SK-N-SH (cell line): ENCODE results near the gene AGXT. TPM values are rescaled to one million over a fixed set of nuclear protein-coding genes. Genes with fewer than 3 reads are reported as not detected.

Experiments used
- CTCF ChIA-PET: fragments of 300-600, 350-600 bp; formaldehyde crosslinking; extraction: SDS; loops from one replicate; lab custom pipeline; 2021; lab: Yijun Ruan, JAX
- POLR2A ChIA-PET: fragments of 350-600 bp; sonication (Branson Sonifier 250); formaldehyde crosslinking; extraction: SDS; loops from one replicate; lab custom pipeline; 2020; ENCODE audit warnings: antibody characterized with exemption, inconsistent platforms; lab: Yijun Ruan, JAX
- DNase-seq: peaks from one replicate; pipeline ENCODE4 v3.0.0; 2012
- H2AFZ ChIP-seq: fragments of 200-600 bp; sonication (generic); 2 replicates; pipeline ENCODE4 v1.8.1; 2016; ENCODE audit warnings: antibody characterized with exemption, mild to moderate bottlenecking, low read depth
- H3F3A ChIP-seq: fragments of 200-600 bp; sonication (generic); replicated peaks from 2 replicates; pipeline ENCODE3; 2016; ENCODE audit warnings: antibody characterized with exemption, mild to moderate bottlenecking; ENCODE audit not compliant: insufficient read depth
- H3K27ac ChIP-seq, 2 experiments: fragments of 200-500 bp in 1 of 2; fragments of 200-600 bp in 1 of 2; sonication (Bioruptor generic) in 1 of 2; sonication (generic), shearing (Covaris generic) in 1 of 2; 2 replicates each; pipeline versions ENCODE4 v1.5.1 to v1.6.1; 2014 to 2016; ENCODE audit warnings: low read depth in 2 of 2, inconsistent platforms in 1 of 2, low read length in 1 of 2, mild to moderate bottlenecking in 1 of 2, mixed read lengths in 1 of 2
- H3K27me3 ChIP-seq: fragments of 200-600 bp; sonication (generic), shearing (Covaris generic); 2 replicates; pipeline ENCODE4 v1.6.1; 2016; ENCODE audit warnings: mixed run types; ENCODE audit not compliant: insufficient read depth
- H3K36me3 ChIP-seq, 2 experiments: fragments of 200-500 bp in 1 of 2; fragments of 200-600 bp in 1 of 2; sonication (Bioruptor generic) in 1 of 2; sonication (generic) in 1 of 2; replicated peaks in 1 of 2; 2 replicates each; pipeline versions ENCODE3 to v1.5.1; 2014 to 2016; ENCODE audit warnings: low read length in 1 of 2, mild to moderate bottlenecking in 1 of 2; ENCODE audit not compliant: insufficient read depth in 2 of 2, control insufficient read depth in 1 of 2
- H3K4me1 ChIP-seq, 2 experiments: fragments of 200-500 bp in 1 of 2; fragments of 200-600 bp in 1 of 2; sonication (Bioruptor generic) in 1 of 2; sonication (generic), shearing (Covaris generic) in 1 of 2; 2 replicates each; pipeline versions ENCODE4 v1.5.1 to v1.6.1; 2014 to 2016; ENCODE audit warnings: low read depth in 1 of 2, low read length in 1 of 2, mixed run types in 1 of 2; ENCODE audit not compliant: insufficient read depth in 2 of 2, control insufficient read depth in 1 of 2
- H3K4me2 ChIP-seq: fragments of 200-600 bp; sonication (generic), shearing (Covaris generic); 2 replicates; pipeline ENCODE4 v1.6.1; 2017; ENCODE audit warnings: mixed run types
- H3K4me3 ChIP-seq, 2 experiments: fragments of 200-500 bp in 1 of 2; fragments of 200-600 bp in 1 of 2; sonication (Bioruptor generic) in 1 of 2; sonication (generic), shearing (Covaris generic) in 1 of 2; 2 replicates each; pipeline versions ENCODE4 v1.5.1 to v1.8.1; 2014 to 2016; ENCODE audit warnings: low read depth in 2 of 2, inconsistent platforms in 1 of 2, low read length in 1 of 2, mild to moderate bottlenecking in 1 of 2, mixed read lengths in 1 of 2, moderate library complexity in 1 of 2
- H3K79me2 ChIP-seq: fragments of 200-600 bp; sonication (generic); 2 replicates; pipeline ENCODE4 v1.8.1; 2017; ENCODE audit warnings: mild to moderate bottlenecking; ENCODE audit not compliant: insufficient read depth
- H3K9ac ChIP-seq: fragments of 200-600 bp; sonication (generic); 2 replicates; pipeline ENCODE4 v1.6.1; 2017; ENCODE audit warnings: mixed run types
- H3K9me2 ChIP-seq: fragments of 200-600 bp; sonication (generic); 2 replicates; pipeline ENCODE4 v1.6.1; 2017; ENCODE audit warnings: mixed run types
- H3K9me3 ChIP-seq: fragments of 200-600 bp; sonication (generic); 2 replicates; pipeline ENCODE4 v1.6.1; 2017; ENCODE audit warnings: mixed run types, mild to moderate bottlenecking, moderate library complexity
- H4K20me1 ChIP-seq: fragments of 200-600 bp; sonication (generic); 2 replicates; pipeline ENCODE4 v1.6.1; 2017; ENCODE audit warnings: mild to moderate bottlenecking, mixed run types; ENCODE audit not compliant: insufficient read depth
- EZH2phosphoT487 ChIP-seq: fragments of 200-600 bp; sonication (generic); IDR thresholded peaks from 2 replicates; pipeline ENCODE4 v1.6.1; 2017; ENCODE audit warnings: low read depth, mixed run types, mild to moderate bottlenecking, antibody characterized with exemption, moderate library complexity, borderline replicate concordance
- FOSL2 ChIP-seq: IDR thresholded peaks from 2 replicates; pipeline ENCODE4 v1.4.0; 2012; ENCODE audit warnings: low read depth, mild to moderate bottlenecking, moderate library complexity, borderline replicate concordance
- FOXM1 ChIP-seq: IDR thresholded peaks from 2 replicates; pipeline ENCODE4 v1.4.0; 2012; ENCODE audit warnings: low read depth, mild to moderate bottlenecking
- GABPA ChIP-seq: IDR thresholded peaks from 2 replicates; pipeline ENCODE4 v1.4.0; 2012; ENCODE audit warnings: low read depth, mild to moderate bottlenecking
- GATA2 ChIP-seq: sonication (generic); formaldehyde crosslinking; IDR thresholded peaks from 2 replicates; pipeline ENCODE4 v1.5.0; 2020; ENCODE audit warnings: mild to moderate bottlenecking, missing genetic modification reagents
- IRF3 ChIP-seq: fragments of 150-350 bp; IDR thresholded peaks from 2 replicates; pipeline ENCODE4 v1.6.1; 2016; ENCODE audit warnings: mild to moderate bottlenecking, low read depth, low read length
- JUND ChIP-seq: IDR thresholded peaks from 2 replicates; pipeline ENCODE4 v1.4.0; 2012
- MEF2A ChIP-seq: IDR thresholded peaks from 2 replicates; pipeline ENCODE4 v1.4.0; 2012; ENCODE audit warnings: low read depth, borderline replicate concordance
- RAD21 ChIP-seq: IDR thresholded peaks from 2 replicates; pipeline ENCODE4 v1.6.1; 2012; ENCODE audit warnings: mild to moderate bottlenecking, low read length
- SIN3A ChIP-seq: IDR thresholded peaks from 2 replicates; pipeline ENCODE4 v1.6.1; 2012; ENCODE audit warnings: low read depth, mild to moderate bottlenecking, low read length, moderate library complexity, borderline replicate concordance
- TEAD4 ChIP-seq: IDR thresholded peaks from 2 replicates; pipeline ENCODE4 v1.4.0; 2012; ENCODE audit warnings: mild to moderate bottlenecking, borderline replicate concordance; ENCODE audit not compliant: insufficient read depth
- YY1 ChIP-seq: IDR thresholded peaks from 2 replicates; pipeline ENCODE4 v1.4.0; 2012; ENCODE audit warnings: low read depth, mild to moderate bottlenecking
- WGBS: methylation state at CpG from one replicate; pipeline ENCODE4 v1.1.6; 2017; ENCODE audit warnings: low lambda C conversion rate; 5-methylcytosine and 5-hydroxymethylcytosine counted together
- polyA plus RNA-seq, 3 experiments: library from polyadenylated mRNA; depleted of rRNA; stranded (reverse); fragments of >200 nt; gene quantifications; 2 replicates each; pipeline ENCODE4 v1.2.3, GENCODE V29; 2012
- TF ChIP-seq, protein P1 (sequence below): IDR thresholded peaks from 2 replicates; pipeline ENCODE4 v1.4.0; 2012; ENCODE audit warnings: low read depth, borderline replicate concordance

Gene AGXT
- polyA plus RNA-seq, 1 of the 3 experiments (the other 2 are of a cell fraction), result not detected

GRCh38 chr2:240894836-240895558 is 26.4 kb downstream of the AGXT start (continued):
- TF ChIP-seq RAD21 (no peak), YY1 (no peak), MEF2A (no peak), EZH2phosphoT487 (no peak), SIN3A (no peak), FOSL2 (no peak), GATA2 (CRISPR knock-in tag) (no peak), TEAD4 (no peak), FOXM1 (no peak), GABPA (no peak)

DNA sequence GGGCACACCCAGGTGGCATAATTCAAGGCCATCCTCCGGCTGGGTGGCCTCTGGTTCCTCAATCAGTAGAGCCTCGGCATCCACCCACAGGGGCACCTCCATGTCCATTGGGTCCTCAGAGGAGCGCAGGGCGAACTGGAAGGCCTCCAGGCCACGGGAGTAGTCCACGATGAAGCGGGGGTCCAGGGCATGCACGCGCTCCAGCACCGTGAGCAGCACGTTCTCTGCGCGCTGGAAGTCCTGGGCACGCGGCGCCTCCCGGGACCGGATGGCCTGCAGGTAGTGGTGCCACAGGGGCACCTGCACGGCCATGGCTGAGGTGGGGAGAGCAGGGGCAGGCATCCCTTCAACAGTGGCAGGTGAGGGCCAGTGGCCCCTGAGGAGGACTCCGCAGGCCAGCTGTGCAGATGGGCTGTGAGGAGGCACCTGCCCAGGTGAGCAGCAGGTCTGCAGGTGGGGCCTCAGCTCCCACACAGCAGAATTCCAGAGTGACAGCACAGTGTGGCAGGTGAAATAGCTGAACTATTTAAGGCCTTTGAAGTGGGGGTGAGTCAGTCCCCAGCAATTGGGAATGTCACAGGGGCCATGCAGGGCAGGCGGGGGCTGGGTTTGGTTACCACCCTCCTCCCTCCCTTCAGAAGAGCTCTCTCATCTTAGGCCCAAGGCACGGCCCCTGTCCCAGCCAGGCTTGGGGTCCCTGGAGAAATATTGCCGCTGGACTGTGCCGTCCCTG is 27.2 kb downstream of the AGXT start, which contains the start of gene MAB21L4:
Gene MAB21L4 (minus strand): TSS at position 501 of the 733 bp plus-strand sequence. CDS start 159 bp downstream, at position 342.
- Histone ChIP-seq H3K9me3 (no peaks in the 10 kb centered on the region), H3F3A (no peaks in the 10 kb centered on the region), H3K9me2 (no peaks in the 10 kb centered on the region), H3K27ac (no peak within 1 kb of the TSS), H3K36me3 (no peaks in the 10 kb centered on the region), H3K9ac (no peak within 1 kb of the TSS), H3K4me2 (no peak within 1 kb of the TSS), H3K4me1 (peaks cover 0 to 23% of the 10 kb centered on the region in 2 experiments; a peak in 1 of 4 replicates), H3K27me3 (no peaks in the 10 kb centered on the region), H2AFZ (no peak within 1 kb of the TSS), H3K4me3 (no peak within 1 kb of the TSS)
- DNase-seq, result no peak
- CTCF ChIA-PET, result interaction anchor here (2.4 kb wide), 1 partner anchor 45 kb away, joined by 5 read pairs; no protein-coding TSS in a partner anchor
- WGBS, result 69% methylated on average over 4 of the region's 24 CpGs
- TF ChIP-seq JUND (no peak), IRF3 (no peak)
- TF ChIP-seq, all 33 proteins: peak for 0
- H3K79me2 ChIP-seq, result no peaks in the 10 kb centered on the region
- POLR2A ChIA-PET, result no interaction called here
- no peaks in the 10 kb centered on the region for H4K20me1 ChIP-seq

DNA sequence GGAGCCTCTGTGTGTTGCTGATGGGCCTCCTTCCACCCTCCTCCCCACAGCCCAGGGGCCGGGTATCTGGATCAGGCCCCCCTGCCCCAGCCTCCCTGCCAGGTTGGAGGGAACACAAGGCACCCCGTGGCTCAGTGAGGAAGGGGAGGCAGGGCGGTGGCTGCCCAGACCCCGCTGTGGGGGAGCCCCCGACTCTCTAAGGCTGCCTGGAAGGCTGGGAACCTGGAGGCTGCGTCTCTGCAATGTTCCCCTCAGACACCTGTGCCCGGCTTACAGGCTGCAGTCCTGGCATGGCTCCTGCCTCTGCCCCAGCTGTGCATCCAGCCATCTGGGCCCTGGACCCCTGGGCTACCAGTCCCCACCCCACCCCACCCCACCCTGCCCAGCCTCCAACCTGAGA is 27.8 kb downstream of the AGXT start:
- no CpG with 5 or more reads among the region's 7 CpGs for WGBS
- Histone ChIP-seq H3K9ac (no peak overlapping the region), H2AFZ (no peak overlapping the region), H3K27me3 (no peaks in the 10 kb centered on the region), H3F3A (no peaks in the 10 kb centered on the region), H3K9me2 (no peaks in the 10 kb centered on the region), H3K4me3 (no peak overlapping the region), H3K27ac (no peak overlapping the region), H3K9me3 (no peaks in the 10 kb centered on the region), H3K36me3 (no peaks in the 10 kb centered on the region), H3K4me1 (peaks cover 0 to 23% of the 10 kb centered on the region in 2 experiments; a peak in 1 of 4 replicates), H3K79me2 (no peaks in the 10 kb centered on the region)
- ChIA-PET CTCF (interaction anchor here (2.4 kb wide), 1 partner anchor 45 kb away, joined by 5 read pairs; no protein-coding TSS in a partner anchor), POLR2A (no interaction called here)
- DNase-seq, result no peak
- TF ChIP-seq RAD21, result no peak
- TF ChIP-seq, protein P1, sequence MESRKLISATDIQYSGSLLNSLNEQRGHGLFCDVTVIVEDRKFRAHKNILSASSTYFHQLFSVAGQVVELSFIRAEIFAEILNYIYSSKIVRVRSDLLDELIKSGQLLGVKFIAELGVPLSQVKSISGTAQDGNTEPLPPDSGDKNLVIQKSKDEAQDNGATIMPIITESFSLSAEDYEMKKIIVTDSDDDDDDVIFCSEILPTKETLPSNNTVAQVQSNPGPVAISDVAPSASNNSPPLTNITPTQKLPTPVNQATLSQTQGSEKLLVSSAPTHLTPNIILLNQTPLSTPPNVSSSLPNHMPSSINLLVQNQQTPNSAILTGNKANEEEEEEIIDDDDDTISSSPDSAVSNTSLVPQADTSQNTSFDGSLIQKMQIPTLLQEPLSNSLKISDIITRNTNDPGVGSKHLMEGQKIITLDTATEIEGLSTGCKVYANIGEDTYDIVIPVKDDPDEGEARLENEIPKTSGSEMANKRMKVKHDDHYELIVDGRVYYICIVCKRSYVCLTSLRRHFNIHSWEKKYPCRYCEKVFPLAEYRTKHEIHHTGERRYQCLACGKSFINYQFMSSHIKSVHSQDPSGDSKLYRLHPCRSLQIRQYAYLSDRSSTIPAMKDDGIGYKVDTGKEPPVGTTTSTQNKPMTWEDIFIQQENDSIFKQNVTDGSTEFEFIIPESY, result no peak
- TF ChIP-seq, all 33 proteins: peak for 0
- Histone ChIP-seq H4K20me1 (no peaks in the 10 kb centered on the region), H3K4me2 (no peak overlapping the region)
